Activated T-helper 1 cell treated with anti-CD3 and anti-CD28 coated beads, Interleukin-12 subunit alpha, Interleukin-12 subunit beta, Interleukin-2, Interleukin-4 antibody, amounts not matched to agents 30 ng/mL and 10 ng/mL and 1 ng/mL, durations not matched to agents 14 hours and 24 hours and 36 hours (primary cell): ENCODE results near the gene TMX4. TPM values are rescaled to one million over a fixed set of nuclear protein-coding genes. Genes with fewer than 3 reads are reported as not detected.
"Not testable (repeated sequence)": the region's sequence is repeated elsewhere in the genome, so short reads cannot be mapped to it uniquely, and the experiment has no call there.

Source experiments
- DNase-seq: peaks from one replicate; pipeline ENCODE4 v3.0.0; 2021; ENCODE audit warnings: low spot score
- H3K27ac Mint-ChIP-seq: one replicate; pipeline ENCODE4 v1.8.0; 2021; ENCODE audit warnings: mild to moderate bottlenecking, mixed read lengths
- H3K27me3 Mint-ChIP-seq: one replicate; pipeline ENCODE4 v1.8.0; 2022; ENCODE audit warnings: mild to moderate bottlenecking, moderate library complexity, mixed read lengths; ENCODE audit not compliant: insufficient read depth
- H3K36me3 Mint-ChIP-seq: one replicate; pipeline ENCODE4 v1.8.0; 2021; ENCODE audit warnings: low read depth, mixed read lengths
- H3K4me1 Mint-ChIP-seq: one replicate; pipeline ENCODE4 v1.8.0; 2021; ENCODE audit warnings: low read depth, mixed read lengths
- H3K4me3 Mint-ChIP-seq: one replicate; pipeline ENCODE4 v1.8.0; 2021; ENCODE audit warnings: mild to moderate bottlenecking, moderate library complexity, mixed read lengths
- H3K9me3 Mint-ChIP-seq: one replicate; pipeline ENCODE4 v1.8.0; 2021; ENCODE audit warnings: mixed read lengths
- intact Hi-C: fragments of 100-400 bp; cut with micrococcal nuclease; formaldehyde crosslinking; loops from one replicate; pipeline ENCODE4 v1.15.1; 2024
- total RNA-seq: library from RNA; stranded (reverse); gene quantifications from 2 replicates; pipeline ENCODE4 v1.2.3, GENCODE V29; 2022

Gene TMX4
- total RNA-seq, 1 donor from 2014 or later = 30.4 TPM

DNA sequence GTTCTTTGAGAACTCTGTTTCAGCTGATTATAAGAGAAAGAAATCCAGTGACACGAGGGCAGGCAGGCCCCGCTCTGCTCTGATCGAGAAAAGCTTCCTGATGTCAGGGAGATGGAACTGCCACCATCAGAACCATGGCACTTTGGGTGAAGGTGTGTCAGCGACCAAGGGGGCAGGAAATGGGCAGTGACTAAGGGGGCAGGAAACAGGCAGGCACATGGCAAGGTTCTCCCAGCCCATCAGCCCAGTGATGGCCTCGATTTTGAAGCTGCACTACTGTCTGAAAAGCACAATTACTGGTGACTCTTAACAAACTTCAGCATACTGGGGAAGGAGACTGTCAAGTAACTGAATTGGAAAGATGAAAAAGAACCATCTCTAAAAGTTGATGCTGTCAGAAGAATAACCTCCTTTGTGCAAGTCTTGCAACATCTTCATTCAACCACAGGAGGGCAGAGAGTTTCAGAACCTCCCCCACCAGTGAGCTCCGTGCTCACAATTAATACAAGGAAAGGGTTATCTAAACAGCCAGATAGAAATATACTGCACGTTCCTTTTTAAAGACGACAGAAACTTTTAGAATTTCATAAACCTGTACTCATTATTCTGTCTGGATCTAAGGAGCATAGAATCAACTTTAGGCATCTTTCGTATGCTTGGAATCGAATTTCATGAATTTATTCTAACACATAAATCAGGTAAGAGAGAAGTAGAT is 39.1 kb downstream of the TMX4 start:
- peaks cover 12% of the 10 kb centered on the region for H3K4me1 Mint-ChIP-seq
- DNase-seq = no peak
- intact Hi-C loops = loop anchor here (2.0 kb wide), 1 partner anchor 38 kb away; the partner anchor contains the start of gene TMX4
- H3K27me3 Mint-ChIP-seq = no peaks in the 10 kb centered on the region
- H3K27ac Mint-ChIP-seq = peak overlapping the region; percentile 50
- peaks cover 25% of the 10 kb centered on the region for H3K36me3 Mint-ChIP-seq
- H3K9me3 Mint-ChIP-seq = no peaks in the 10 kb centered on the region
- H3K4me3 Mint-ChIP-seq = no peak overlapping the region

DNA sequence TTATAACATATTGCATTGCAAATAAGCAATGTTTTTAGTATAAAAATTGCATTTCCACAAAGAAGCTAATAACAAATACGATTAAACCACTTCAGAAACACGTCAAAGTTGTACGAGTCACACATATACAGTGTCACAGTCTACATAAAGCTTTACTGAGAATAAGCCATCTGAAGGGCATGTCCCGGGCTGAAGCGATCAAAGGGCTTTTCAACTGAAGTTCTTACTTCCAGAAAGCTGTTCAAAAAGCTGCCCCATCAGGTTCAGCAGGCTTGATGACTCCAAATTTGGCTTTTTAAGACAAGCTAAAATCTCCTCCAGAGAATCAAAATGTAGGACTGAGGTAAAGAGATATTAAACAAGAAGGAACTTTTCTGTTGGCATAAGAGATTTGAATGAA is 41.9 kb downstream of the TMX4 start:
- intact Hi-C loops = no loop called here
- no peak overlapping the region for H3K27ac Mint-ChIP-seq
- no peak overlapping the region for H3K4me3 Mint-ChIP-seq
- H3K27me3 Mint-ChIP-seq = no peaks in the 10 kb centered on the region
- peaks cover 19% of the 10 kb centered on the region for H3K36me3 Mint-ChIP-seq
- DNase-seq = no peak
- no peaks in the 10 kb centered on the region for H3K9me3 Mint-ChIP-seq
- H3K4me1 Mint-ChIP-seq = peaks cover 12% of the 10 kb centered on the region

- H3K27me3 Mint-ChIP-seq = no peaks in the 10 kb centered on the region
- no peak overlapping the region for H3K4me3 Mint-ChIP-seq
- intact Hi-C loops = no loop called here
- no peaks in the 10 kb centered on the region for H3K9me3 Mint-ChIP-seq
- H3K27ac Mint-ChIP-seq = no peak overlapping the region
- H3K36me3 Mint-ChIP-seq = peaks cover 6% of the 10 kb centered on the region
- DNase-seq = no peak
- H3K4me1 Mint-ChIP-seq = peaks cover 9% of the 10 kb centered on the region
Measured at GRCh38 chr20:7975851-7976414, 43.6 kb downstream of the TMX4 start.

DNA sequence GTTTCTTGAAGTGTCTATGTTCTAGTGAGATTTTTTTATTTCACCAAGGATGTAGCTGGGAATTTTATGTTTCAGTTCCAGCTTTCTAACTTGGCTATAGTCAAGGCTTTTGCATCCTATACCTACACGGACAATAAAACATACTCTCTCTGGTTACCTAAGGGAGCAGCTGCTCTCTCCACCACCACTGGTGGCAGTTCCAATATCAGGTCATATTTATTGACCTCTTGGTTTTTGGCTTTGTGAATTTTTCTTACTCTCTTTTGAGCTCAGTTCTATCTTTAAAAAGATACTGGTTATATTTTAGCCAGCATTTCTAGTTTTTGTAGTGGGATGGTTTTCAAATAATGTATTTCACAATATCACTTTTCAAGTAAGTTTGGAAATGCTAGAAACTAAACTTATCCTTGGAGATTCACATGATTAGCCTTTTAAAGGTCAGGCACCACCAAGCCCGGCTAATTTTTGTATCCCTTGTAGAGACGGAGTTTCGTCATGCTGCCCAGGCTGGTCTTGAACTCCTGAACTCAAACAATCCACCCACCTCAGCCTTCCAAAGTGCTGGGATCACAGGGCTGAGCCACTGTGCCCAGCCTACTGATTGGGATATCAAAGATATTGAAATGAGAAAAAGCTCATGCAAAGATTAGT is 44.7 kb downstream of the TMX4 start:
- DNase-seq = no peak
- H3K27ac Mint-ChIP-seq = no peak overlapping the region
- intact Hi-C loops = no loop called here
- H3K4me3 Mint-ChIP-seq = no peak overlapping the region
- H3K27me3 Mint-ChIP-seq = peaks cover 3% of the 10 kb centered on the region
- peaks cover 3% of the 10 kb centered on the region for H3K36me3 Mint-ChIP-seq
- H3K9me3 Mint-ChIP-seq = no peaks in the 10 kb centered on the region
- H3K4me1 Mint-ChIP-seq = no peaks in the 10 kb centered on the region

- Mint-ChIP-seq H3K27me3 (peaks cover 3% of the 10 kb centered on the region), H3K36me3 (no peaks in the 10 kb centered on the region), H3K4me1 (no peaks in the 10 kb centered on the region), H3K9me3 (no peaks in the 10 kb centered on the region), H3K4me3 (no peak overlapping the region), H3K27ac (no peak overlapping the region)
- intact Hi-C loops = no loop called here
- no peak for DNase-seq
Measured at GRCh38 chr20:7971536-7972280, 47.9 kb downstream of the TMX4 start.

DNA sequence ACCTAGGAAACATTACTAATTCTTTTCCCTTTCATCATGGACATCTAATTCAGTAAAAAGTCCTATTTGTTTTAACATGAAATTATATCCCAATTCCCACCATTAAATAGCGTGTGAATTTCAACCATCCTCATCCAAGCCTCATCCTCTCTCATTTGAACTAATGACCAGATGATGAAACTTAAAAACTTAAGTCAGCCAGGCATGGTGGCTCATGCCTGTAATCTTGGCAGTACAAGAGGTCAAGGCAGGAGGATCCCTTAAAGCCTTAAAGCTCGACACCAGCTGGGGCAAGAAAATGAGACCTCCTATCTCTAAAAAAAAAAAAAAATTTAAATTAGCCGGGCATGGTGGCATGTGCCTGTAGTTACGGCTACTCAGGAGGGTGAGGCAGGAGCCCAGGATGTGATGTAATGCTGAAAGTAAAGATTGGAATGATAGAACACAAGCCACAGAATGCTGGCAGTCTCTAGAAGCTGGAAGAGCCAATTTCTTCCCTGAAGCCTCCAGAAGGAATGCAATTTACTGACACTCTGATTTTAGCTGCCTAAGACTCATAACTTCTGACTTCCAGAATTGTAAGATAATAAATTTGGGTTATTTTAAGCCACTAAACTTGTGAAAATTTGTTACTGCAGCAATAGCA is 52.2 kb downstream of the TMX4 start:
- Mint-ChIP-seq H3K27me3 (peaks cover 3% of the 10 kb centered on the region), H3K4me3 (no peak overlapping the region), H3K9me3 (no peaks in the 10 kb centered on the region), H3K4me1 (no peaks in the 10 kb centered on the region), H3K36me3 (no peaks in the 10 kb centered on the region), H3K27ac (no peak overlapping the region)
- intact Hi-C loops = no loop called here
- DNase-seq = no peak

DNA sequence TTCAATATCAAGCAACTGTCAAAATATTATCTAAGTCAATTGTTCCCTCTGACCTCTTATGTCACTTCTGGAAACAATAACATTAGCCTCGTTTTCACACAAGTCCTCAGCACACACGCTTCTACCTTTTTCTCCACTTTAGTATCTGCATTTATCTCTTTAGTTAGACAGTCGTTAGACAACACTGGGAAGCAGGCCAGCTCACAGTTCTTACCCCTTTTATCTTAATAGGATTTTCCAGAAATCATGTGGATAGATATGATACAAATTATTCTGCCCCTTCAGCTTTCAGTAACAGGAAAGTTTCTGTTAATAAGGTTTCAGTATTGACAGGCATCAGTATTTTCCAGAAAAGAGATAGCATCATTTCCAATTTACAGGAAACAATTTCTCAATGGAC is 53.4 kb downstream of the TMX4 start:
- Mint-ChIP-seq H3K9me3 (no peaks in the 10 kb centered on the region), H3K4me3 (no peak overlapping the region), H3K27me3 (peaks cover 3% of the 10 kb centered on the region), H3K27ac (no peak overlapping the region), H3K36me3 (no peaks in the 10 kb centered on the region), H3K4me1 (no peaks in the 10 kb centered on the region)
- no peak for DNase-seq
- intact Hi-C loops = no loop called here

DNA sequence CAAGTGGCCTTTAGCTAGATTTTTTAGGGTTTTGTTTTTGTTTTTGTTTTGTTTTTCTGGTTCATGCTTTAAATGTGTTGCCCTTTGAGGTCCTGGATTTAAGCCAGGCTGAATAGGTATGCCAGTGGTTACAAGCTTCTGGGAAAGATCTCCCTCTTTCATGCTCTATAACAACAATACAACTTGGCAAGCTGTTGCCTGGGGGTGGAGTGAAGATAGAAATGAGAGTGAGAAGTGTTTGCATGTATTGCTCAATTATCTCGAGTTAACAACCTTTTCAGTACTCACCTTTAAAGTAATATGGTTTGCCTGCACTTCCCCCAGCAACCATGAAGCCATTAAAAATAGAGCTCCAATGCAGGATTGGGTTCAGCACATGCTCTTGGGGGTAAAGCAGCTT is 60.1 kb downstream of the TMX4 start:
- Mint-ChIP-seq H3K9me3 (no peaks in the 10 kb centered on the region), H3K27ac (no peak overlapping the region), H3K4me1 (no peaks in the 10 kb centered on the region), H3K27me3 (peaks cover 5% of the 10 kb centered on the region), H3K4me3 (no peak overlapping the region), H3K36me3 (no peaks in the 10 kb centered on the region)
- intact Hi-C loops = no loop called here
- no peak for DNase-seq

GRCh38 chr20:7956561-7956960 is 63.0 kb downstream of the TMX4 start:
- H3K36me3 Mint-ChIP-seq, H3K9me3 Mint-ChIP-seq, intact Hi-C loops, H3K4me3 Mint-ChIP-seq, DNase-seq, H3K27ac Mint-ChIP-seq, H3K27me3 Mint-ChIP-seq, H3K4me1 Mint-ChIP-seq: not testable (repeated sequence)

GRCh38 chr20:7950387-7950786 is 69.2 kb downstream of the TMX4 start:
- Mint-ChIP-seq H3K27ac (no peak overlapping the region), H3K36me3 (no peaks in the 10 kb centered on the region), H3K9me3 (no peaks in the 10 kb centered on the region), H3K4me3 (no peak overlapping the region), H3K4me1 (no peaks in the 10 kb centered on the region), H3K27me3 (no peaks in the 10 kb centered on the region)
- intact Hi-C loops = no loop called here
- no peak for DNase-seq

DNA sequence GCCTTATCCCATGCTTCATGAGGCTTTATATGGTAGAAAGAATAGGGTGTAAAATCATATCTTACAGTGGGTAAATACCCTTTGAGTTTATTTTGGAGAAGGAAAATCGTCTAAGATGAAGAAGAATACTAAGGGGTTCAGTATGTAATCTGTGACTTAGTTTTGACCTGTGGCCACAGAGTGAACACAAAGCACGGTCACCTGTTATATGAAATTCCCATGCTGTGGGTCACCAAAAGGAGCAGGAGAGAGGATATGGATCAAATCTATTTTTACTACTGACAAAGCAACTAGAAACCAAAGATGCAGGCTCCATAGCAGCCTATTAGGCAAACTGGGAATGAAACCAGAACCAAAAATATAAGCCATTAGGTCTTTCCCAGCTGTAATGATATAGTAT is 75.7 kb downstream of the TMX4 start:
- Mint-ChIP-seq H3K36me3 (no peaks in the 10 kb centered on the region), H3K4me3 (no peak overlapping the region), H3K27ac (no peak overlapping the region), H3K27me3 (no peaks in the 10 kb centered on the region), H3K4me1 (no peaks in the 10 kb centered on the region), H3K9me3 (no peaks in the 10 kb centered on the region)
- intact Hi-C loops = no loop called here
- no peak for DNase-seq

DNA sequence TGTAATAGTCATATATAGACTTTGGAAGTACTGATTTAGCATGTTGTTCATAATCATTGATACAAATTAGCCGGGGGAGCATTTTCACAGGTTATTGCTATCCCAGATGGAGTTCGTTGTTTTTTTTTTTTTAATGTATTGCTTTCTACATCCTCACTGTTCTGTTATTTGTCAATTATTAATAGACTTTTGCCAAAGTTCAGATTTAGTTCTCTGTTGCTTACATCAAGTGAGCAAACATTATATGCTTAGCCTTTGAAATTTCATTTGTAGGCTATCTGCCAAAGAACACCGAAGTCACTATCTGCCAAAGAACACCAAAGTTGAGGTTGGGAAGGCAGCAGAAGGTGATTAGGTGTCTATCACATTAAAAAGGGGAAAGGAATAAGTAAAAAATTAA is 79.2 kb downstream of the TMX4 start, which contains the start of gene HAO1:
HAO1 (minus strand) TSS at position 118 of the 400 bp plus-strand sequence; CDS start at position 82, 36 bp downstream.
- no peak within 1 kb of the TSS for H3K4me3 Mint-ChIP-seq
- H3K27me3 Mint-ChIP-seq = peaks cover 3% of the 10 kb centered on the region
- intact Hi-C loops = no loop called here
- no peaks in the 10 kb centered on the region for H3K36me3 Mint-ChIP-seq
- no peaks in the 10 kb centered on the region for H3K4me1 Mint-ChIP-seq
- no peak for DNase-seq
- no peaks in the 10 kb centered on the region for H3K9me3 Mint-ChIP-seq
- H3K27ac Mint-ChIP-seq = no peak within 1 kb of the TSS
